ENCODE data around the gene ADCYAP1R1.
"Not testable (repeated sequence)": the region's sequence is repeated elsewhere in the genome, so short reads cannot be mapped to it uniquely, and the experiment has no call there.

ADCYAP1R1 gene

DNA sequence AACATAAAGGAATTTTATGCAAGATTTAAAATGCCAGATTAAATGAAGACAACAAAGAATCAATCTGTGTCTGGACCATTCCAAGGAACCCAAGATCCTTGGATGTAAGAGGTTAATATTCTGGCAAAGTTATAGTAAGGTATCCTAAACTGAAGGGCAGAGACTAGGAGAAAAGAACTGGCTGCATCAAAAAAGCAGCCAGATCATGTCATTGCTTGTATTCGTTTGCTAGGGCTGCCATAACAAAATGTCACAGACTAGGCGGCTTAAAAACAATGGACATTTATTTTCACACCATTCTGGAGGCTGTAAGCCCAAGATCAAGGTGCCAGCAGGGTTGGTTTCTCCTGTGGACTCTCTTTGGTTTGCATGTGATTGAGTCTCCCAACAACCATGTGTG is 99.7 kb downstream of the ADCYAP1R1 start:
- DNase-seq, result no peak
- no peaks in the 10 kb centered on the region for H3K36me3 ChIP-seq
- no peaks in the 10 kb centered on the region for H3K9me3 ChIP-seq
- TF ChIP-seq, protein P1, sequence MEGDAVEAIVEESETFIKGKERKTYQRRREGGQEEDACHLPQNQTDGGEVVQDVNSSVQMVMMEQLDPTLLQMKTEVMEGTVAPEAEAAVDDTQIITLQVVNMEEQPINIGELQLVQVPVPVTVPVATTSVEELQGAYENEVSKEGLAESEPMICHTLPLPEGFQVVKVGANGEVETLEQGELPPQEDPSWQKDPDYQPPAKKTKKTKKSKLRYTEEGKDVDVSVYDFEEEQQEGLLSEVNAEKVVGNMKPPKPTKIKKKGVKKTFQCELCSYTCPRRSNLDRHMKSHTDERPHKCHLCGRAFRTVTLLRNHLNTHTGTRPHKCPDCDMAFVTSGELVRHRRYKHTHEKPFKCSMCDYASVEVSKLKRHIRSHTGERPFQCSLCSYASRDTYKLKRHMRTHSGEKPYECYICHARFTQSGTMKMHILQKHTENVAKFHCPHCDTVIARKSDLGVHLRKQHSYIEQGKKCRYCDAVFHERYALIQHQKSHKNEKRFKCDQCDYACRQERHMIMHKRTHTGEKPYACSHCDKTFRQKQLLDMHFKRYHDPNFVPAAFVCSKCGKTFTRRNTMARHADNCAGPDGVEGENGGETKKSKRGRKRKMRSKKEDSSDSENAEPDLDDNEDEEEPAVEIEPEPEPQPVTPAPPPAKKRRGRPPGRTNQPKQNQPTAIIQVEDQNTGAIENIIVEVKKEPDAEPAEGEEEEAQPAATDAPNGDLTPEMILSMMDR (IDR thresholded peaks at IDR 0.05; ENCODE audit: low read depth, low read length), result no peak
- no peak overlapping the region for H3K4me3 ChIP-seq (ENCODE audit: low read depth, low read length)
- peaks cover 4% of the 10 kb centered on the region; the same call in 1 of the 2 replicates for H3K27me3 ChIP-seq
- H3K4me1 ChIP-seq, result no peaks in the 10 kb centered on the region

DNA sequence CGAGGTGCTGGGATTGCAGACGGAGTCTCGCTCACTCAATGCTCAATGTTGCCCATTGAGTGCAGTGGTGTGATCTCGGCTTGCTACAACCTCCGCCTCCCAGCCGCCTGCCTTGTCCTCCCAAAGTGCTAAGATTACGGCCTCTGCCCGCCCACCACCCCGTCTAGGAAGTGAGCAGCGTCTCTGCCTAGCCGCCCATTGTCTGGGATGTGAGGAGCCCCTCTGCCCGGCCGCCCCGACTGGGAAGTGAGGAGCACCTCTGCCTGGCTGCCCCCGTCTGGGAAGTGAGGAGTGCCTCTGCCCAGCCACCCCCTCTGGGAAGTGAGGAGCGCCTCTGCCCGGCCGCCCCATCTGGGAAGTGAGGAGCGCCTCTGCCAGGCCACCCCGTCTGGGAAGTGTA is 101.2 kb downstream of the ADCYAP1R1 start:
- not testable (repeated sequence) for H3K4me1 ChIP-seq; H3K27me3 ChIP-seq; H3K4me3 ChIP-seq (ENCODE audit: low read depth, low read length); DNase-seq; H3K9me3 ChIP-seq; H3K36me3 ChIP-seq

DNA sequence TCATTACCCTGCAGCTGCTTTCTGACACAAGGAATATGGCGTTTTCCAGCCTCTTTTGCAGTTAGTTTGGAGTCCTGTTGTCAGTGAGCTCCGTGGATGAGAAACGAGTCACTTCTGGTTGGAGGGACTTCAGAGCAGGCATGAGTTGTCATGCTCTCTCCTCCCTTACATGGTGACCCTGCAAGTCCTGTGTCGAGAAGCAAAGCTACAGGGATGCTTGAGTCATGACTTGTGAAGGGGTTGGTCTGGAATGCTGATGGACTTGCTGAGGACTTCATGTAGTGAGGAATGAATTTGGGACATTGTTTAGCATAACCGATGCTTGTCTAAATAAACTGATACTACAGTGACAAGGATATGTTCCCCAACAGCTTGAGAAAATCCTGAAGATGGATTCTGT is 108.8 kb downstream of the ADCYAP1R1 start:
- no peak for DNase-seq
- no peaks in the 10 kb centered on the region for H3K4me1 ChIP-seq
- H3K9me3 ChIP-seq, result no peaks in the 10 kb centered on the region
- TF ChIP-seq, protein P1 (IDR thresholded peaks at IDR 0.05; ENCODE audit: low read depth, low read length), result no peak
- H3K36me3 ChIP-seq, result no peaks in the 10 kb centered on the region
- peaks cover 14% of the 10 kb centered on the region for H3K27me3 ChIP-seq
- no peak overlapping the region for H3K4me3 ChIP-seq (ENCODE audit: low read depth, low read length)

Measured in BE2C (cell line).